Smooth muscle cell (in vitro differentiated cells): ENCODE measurements around the gene PRR3. TPM values are rescaled to one million over a fixed set of nuclear protein-coding genes. Genes with fewer than 3 reads are reported as not detected.

Experiments used
- DNase-seq: peaks from one replicate; lab custom pipeline; 2025; ENCODE audit not compliant: unreplicated experiment; lab: John Stamatoyannopoulos, UW
- H2AFZ ChIP-seq: fragments of 200-600 bp; sonication (generic); 2 replicates; pipeline ENCODE4 v1.6.0; 2016; ENCODE audit warnings: antibody characterized with exemption, low read depth, mild to moderate bottlenecking
- H3F3A ChIP-seq: fragments of 200-600 bp; sonication (generic); 2 replicates; pipeline ENCODE4 v1.6.0; 2017; ENCODE audit warnings: antibody characterized with exemption, low read depth
- H3K27ac ChIP-seq: fragments of 200-600 bp; sonication (generic); 2 replicates; pipeline ENCODE4 v1.5.1; 2016; ENCODE audit warnings: low read depth, mild to moderate bottlenecking
- H3K27me3 ChIP-seq: fragments of 200-600 bp; sonication (generic); 2 replicates; pipeline ENCODE4 v1.6.1; 2016; ENCODE audit warnings: low read depth, mild to moderate bottlenecking
- H3K36me3 ChIP-seq: fragments of 200-600 bp; sonication (generic); 2 replicates; pipeline ENCODE4 v1.5.1; 2016; ENCODE audit warnings: low read depth
- H3K4me1 ChIP-seq: fragments of 200-600 bp; sonication (generic); 2 replicates; pipeline ENCODE4 v1.5.1; 2016; ENCODE audit warnings: low read depth
- H3K4me2 ChIP-seq: fragments of 200-600 bp; sonication (generic); 2 replicates; pipeline ENCODE4 v1.6.0; 2016; ENCODE audit warnings: mild to moderate bottlenecking
- H3K4me3 ChIP-seq: fragments of 200-600 bp; sonication (generic); 2 replicates; pipeline ENCODE4 v1.5.1; 2016; ENCODE audit warnings: mild to moderate bottlenecking
- H3K79me2 ChIP-seq: fragments of 200-600 bp; sonication (generic); 2 replicates; pipeline ENCODE4 v1.6.0; 2016; ENCODE audit warnings: low read depth, mild to moderate bottlenecking
- H3K9ac ChIP-seq: fragments of 200-600 bp; sonication (generic); 2 replicates; pipeline ENCODE4 v1.6.0; 2016; ENCODE audit warnings: low read depth
- H3K9me3 ChIP-seq: fragments of 200-600 bp; sonication (generic); replicated peaks from 2 replicates; pipeline ENCODE4 v1.5.1; 2016; ENCODE audit warnings: low read depth
- H4K20me1 ChIP-seq: fragments of 200-600 bp; sonication (generic); 2 replicates; pipeline ENCODE4 v1.6.0; 2016; ENCODE audit warnings: low read depth
- WGBS: methylation state at CpG from one replicate; pipeline ENCODE4 v1.1.7; 2016; ENCODE audit warnings: low lambda C conversion rate; 5-methylcytosine and 5-hydroxymethylcytosine counted together
- polyA plus RNA-seq: library from polyadenylated mRNA; unstranded; fragments of >200 nt; fragmentation: Nextera tagmentation; extraction: Ambion mirVana; gene quantifications from 2 replicates; pipeline ENCODE4 v1.2.1, GENCODE V29; 2016
- total RNA-seq: library from RNA; depleted of rRNA; stranded (reverse); fragments of >200 nt; gene quantifications from 2 replicates; pipeline ENCODE4 v1.2.3, GENCODE V29; 2014
- TF ChIP-seq, protein P1 (sequence below): fragments of 200-600 bp; sonication (generic); IDR thresholded peaks from 2 replicates; pipeline ENCODE4 v1.5.1; 2017; ENCODE audit warnings: borderline replicate concordance, mild to moderate bottlenecking, antibody characterized with exemption; ENCODE audit not compliant: insufficient read depth, poor library complexity, severe bottlenecking

PRR3 gene
- total and polyA plus RNA-seq, 2 experiments from 2014 or later: 13.1 to 29.4 TPM

DNA sequence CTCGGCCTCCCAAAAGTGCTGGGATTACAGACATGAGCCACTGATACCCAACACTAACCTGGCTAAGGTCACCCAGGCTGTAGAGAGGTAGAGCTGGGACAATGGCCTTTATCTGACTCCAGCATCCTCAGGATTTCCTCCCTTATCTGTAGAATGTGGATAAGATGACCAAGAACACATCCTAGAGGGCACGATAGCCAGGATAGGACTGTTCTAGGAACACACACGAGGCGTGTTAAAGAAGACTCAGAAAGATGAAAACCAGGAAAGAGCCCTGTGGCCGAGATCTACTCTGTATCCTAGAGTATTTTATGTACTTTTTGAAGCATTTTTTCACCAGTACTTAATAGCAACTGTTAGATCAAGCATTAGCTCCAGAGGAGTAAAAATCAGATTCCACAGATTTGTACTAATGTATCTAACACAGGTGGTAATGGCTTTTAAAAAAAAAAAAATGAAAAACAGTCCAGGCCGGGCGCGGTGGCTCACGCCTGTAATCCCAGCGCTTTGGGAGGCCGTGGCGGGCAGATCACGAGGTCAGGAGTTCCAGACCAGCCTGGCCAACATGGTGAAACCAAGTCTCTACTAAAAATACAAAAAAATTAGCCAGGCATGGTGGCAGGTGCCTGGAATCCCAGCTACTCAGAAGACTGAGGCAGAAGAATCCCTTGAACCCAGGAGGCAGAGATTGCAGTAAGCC, 42.7 kb downstream of the PRR3 start:
- no peak overlapping the region for H3K4me3 ChIP-seq
- H3K9me3 ChIP-seq: no peaks in the 10 kb centered on the region
- H3K4me2 ChIP-seq: no peak overlapping the region
- 92% methylated on average over 13 of the region's 13 CpGs for WGBS
- H3K9ac ChIP-seq: no peak overlapping the region
- peak overlapping the region; percentile 7 for H3K27ac ChIP-seq
- TF ChIP-seq, protein P1, sequence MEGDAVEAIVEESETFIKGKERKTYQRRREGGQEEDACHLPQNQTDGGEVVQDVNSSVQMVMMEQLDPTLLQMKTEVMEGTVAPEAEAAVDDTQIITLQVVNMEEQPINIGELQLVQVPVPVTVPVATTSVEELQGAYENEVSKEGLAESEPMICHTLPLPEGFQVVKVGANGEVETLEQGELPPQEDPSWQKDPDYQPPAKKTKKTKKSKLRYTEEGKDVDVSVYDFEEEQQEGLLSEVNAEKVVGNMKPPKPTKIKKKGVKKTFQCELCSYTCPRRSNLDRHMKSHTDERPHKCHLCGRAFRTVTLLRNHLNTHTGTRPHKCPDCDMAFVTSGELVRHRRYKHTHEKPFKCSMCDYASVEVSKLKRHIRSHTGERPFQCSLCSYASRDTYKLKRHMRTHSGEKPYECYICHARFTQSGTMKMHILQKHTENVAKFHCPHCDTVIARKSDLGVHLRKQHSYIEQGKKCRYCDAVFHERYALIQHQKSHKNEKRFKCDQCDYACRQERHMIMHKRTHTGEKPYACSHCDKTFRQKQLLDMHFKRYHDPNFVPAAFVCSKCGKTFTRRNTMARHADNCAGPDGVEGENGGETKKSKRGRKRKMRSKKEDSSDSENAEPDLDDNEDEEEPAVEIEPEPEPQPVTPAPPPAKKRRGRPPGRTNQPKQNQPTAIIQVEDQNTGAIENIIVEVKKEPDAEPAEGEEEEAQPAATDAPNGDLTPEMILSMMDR: no peak
- peaks cover 54% of the 10 kb centered on the region for H4K20me1 ChIP-seq
- no peaks in the 10 kb centered on the region for H3K27me3 ChIP-seq
- H2AFZ ChIP-seq: no peak overlapping the region
- H3K79me2 ChIP-seq: no peaks in the 10 kb centered on the region
- peaks cover 22% of the 10 kb centered on the region for H3K36me3 ChIP-seq
- DNase-seq: no peak
- H3K4me1 ChIP-seq: no peaks in the 10 kb centered on the region
- peaks cover 43% of the 10 kb centered on the region for H3F3A ChIP-seq

DNA sequence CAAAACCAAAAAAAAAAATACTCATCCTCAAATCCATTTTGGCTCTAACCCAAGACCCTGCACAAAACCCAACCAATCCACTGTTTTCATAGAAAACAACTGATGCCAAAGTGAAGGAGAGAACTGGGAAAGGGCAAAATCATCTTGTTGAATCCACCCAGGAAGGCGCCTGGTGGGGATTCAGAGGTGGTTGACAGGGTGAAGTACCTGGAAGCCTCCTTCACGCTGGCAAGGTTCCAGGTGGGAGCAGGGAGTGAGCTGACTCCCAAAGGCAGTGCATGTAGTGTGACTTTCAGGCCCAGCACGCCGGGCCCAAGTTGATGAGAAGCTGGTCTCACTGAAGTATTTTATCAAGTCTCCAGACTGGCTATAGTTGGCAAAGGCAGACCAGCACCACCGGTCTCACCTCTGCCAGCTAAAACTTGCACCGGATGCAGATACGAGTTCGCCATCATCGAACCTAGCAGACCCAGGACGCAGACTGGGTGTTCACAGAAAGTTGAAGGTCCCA, 43.4 kb downstream of the PRR3 start:
- Histone ChIP-seq H3K27ac (no peak overlapping the region), H3K36me3 (peaks cover 29% of the 10 kb centered on the region)

DNA sequence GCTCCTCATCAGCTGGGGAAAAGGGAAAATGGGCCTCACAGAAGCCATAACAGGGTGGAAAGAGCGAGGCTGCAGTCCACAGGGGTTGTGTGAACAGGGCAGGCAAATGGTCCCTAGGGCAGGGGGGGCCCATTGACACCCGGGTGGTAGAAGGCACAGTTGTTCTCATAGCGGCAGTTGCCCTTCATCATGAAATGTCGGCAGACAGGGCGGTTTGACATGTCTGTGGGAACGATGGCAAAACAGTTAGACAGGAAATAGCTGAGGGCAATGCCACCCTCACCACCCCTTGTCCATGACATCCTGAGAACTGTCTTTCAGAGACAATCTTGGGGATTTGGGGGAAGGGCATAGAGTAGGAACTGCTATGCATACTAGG, 44.3 kb downstream of the PRR3 start:
- Histone ChIP-seq H3F3A (peaks cover 47% of the 10 kb centered on the region), H3K36me3 (peaks cover 29% of the 10 kb centered on the region), H3K4me3 (no peak overlapping the region), H2AFZ (no peak overlapping the region), H3K9me3 (no peaks in the 10 kb centered on the region), H3K9ac (no peak overlapping the region), H3K79me2 (peaks cover 2% of the 10 kb centered on the region), H3K27me3 (no peaks in the 10 kb centered on the region), H4K20me1 (peaks cover 69% of the 10 kb centered on the region), H3K4me2 (no peak overlapping the region), H3K4me1 (no peaks in the 10 kb centered on the region), H3K27ac (no peak overlapping the region)
- TF ChIP-seq, protein P1: no peak
- no peak for DNase-seq
- WGBS: 94% methylated on average over 6 of the region's 6 CpGs

More for the DNA sequence above, 43.4 kb downstream of the PRR3 start:
- H3K79me2 ChIP-seq: no peaks in the 10 kb centered on the region
- no peaks in the 10 kb centered on the region for H3K27me3 ChIP-seq
- H3K4me1 ChIP-seq: no peaks in the 10 kb centered on the region
- no peak for DNase-seq
- peaks cover 61% of the 10 kb centered on the region for H4K20me1 ChIP-seq
- H3F3A ChIP-seq: peaks cover 41% of the 10 kb centered on the region
- no peaks in the 10 kb centered on the region for H3K9me3 ChIP-seq
- H3K4me3 ChIP-seq: no peak overlapping the region
- H3K4me2 ChIP-seq: no peak overlapping the region
- no peak overlapping the region for H2AFZ ChIP-seq
- TF ChIP-seq, protein P1: no peak
- no peak overlapping the region for H3K9ac ChIP-seq
- over 99% methylated on average over 10 of the region's 10 CpGs for WGBS
